Esophagus squamous epithelium (tissue), 5 donors: ENCODE data around the gene ADAP1. TPM values are rescaled to one million over a fixed set of nuclear protein-coding genes. Genes with fewer than 3 reads are reported as not detected.
"Not testable (repeated sequence)": the region's sequence is repeated elsewhere in the genome, so short reads cannot be mapped to it uniquely, and the experiment has no call there.

Source experiments
- DNase-seq: peaks from one replicate; lab custom pipeline; 2025; lab: John Stamatoyannopoulos, UW
- H3K27ac ChIP-seq, 4 donors: fragments of 200-600 bp; sonication (generic); one replicate each; pipeline ENCODE4 v1.5.1; 2016 to 2019; ENCODE audit warnings: mild to moderate bottlenecking in 1 of 4
- H3K27me3 ChIP-seq, 4 donors: fragments of 200-600 bp; sonication (generic); 1 replicate in 3 of 4; 2 replicates in 1 of 4; pipeline versions ENCODE4 v1.5.1 to v1.6.0; 2017 to 2021; ENCODE audit warnings: antibody characterized with exemption in 1 of 4
- H3K36me3 ChIP-seq, 3 donors: fragments of 200-600 bp; sonication (generic); one replicate each; pipeline ENCODE4 v1.5.1; 2016 to 2019
- H3K4me1 ChIP-seq, 3 donors: fragments of 200-600 bp; sonication (generic); one replicate each; pipeline ENCODE4 v1.5.1; 2017 to 2019
- H3K4me3 ChIP-seq, 4 donors: fragments of 200-600 bp; sonication (generic); 1 replicate in 3 of 4; 2 replicates in 1 of 4; pipeline ENCODE4 v1.5.1; 2016 to 2019; ENCODE audit warnings: mild to moderate bottlenecking in 2 of 4, moderate library complexity in 1 of 4
- H3K9me3 ChIP-seq, 3 donors: fragments of 200-600 bp; sonication (generic); one replicate each; pipeline ENCODE4 v1.5.1; 2016 to 2019
- POLR2A ChIP-seq, 4 donors: fragments of 450-650 bp; IDR thresholded peaks; one replicate each; pipeline ENCODE4 v1.6.1; 2017; ENCODE audit warnings: antibody characterized with exemption in 4 of 4, mild to moderate bottlenecking in 4 of 4, moderate library complexity in 3 of 4
- WGBS, 2 donors: methylation state at CpG; one replicate each; pipeline ENCODE4 v1.1.5; 2018; 5-methylcytosine and 5-hydroxymethylcytosine counted together
- intact Hi-C: fragments of 100-400 bp; cut with DNase I; formaldehyde crosslinking; loops from one replicate; pipeline ENCODE4 v1.15.0; 2022
- total RNA-seq, 4 donors: library from RNA; depleted of rRNA; stranded (reverse); fragments of >200 nt; gene quantifications; one replicate each; pipeline ENCODE4 v1.1.0, GENCODE V29; 2016
- TF ChIP-seq, protein P1 (sequence below), 6 experiments: fragments of 450-650 bp in 4 of 6; fragments of 200-600 bp in 2 of 6; sonication (generic) in 2 of 6; IDR thresholded peaks; one replicate each; pipeline ENCODE4 v1.5.1; 2016 to 2019; ENCODE audit warnings: antibody characterized with exemption in 6 of 6, mild to moderate bottlenecking in 4 of 6, moderate library complexity in 4 of 6
- donor health status: DM: yes; HTN: yes; CAD: no.

Gene ADAP1
- total RNA-seq = 10 to 100 TPM in 2 of 4 donors, 1 to 10 TPM in 2; 6.0 to 13.7 (median 9.9) TPM

DNA sequence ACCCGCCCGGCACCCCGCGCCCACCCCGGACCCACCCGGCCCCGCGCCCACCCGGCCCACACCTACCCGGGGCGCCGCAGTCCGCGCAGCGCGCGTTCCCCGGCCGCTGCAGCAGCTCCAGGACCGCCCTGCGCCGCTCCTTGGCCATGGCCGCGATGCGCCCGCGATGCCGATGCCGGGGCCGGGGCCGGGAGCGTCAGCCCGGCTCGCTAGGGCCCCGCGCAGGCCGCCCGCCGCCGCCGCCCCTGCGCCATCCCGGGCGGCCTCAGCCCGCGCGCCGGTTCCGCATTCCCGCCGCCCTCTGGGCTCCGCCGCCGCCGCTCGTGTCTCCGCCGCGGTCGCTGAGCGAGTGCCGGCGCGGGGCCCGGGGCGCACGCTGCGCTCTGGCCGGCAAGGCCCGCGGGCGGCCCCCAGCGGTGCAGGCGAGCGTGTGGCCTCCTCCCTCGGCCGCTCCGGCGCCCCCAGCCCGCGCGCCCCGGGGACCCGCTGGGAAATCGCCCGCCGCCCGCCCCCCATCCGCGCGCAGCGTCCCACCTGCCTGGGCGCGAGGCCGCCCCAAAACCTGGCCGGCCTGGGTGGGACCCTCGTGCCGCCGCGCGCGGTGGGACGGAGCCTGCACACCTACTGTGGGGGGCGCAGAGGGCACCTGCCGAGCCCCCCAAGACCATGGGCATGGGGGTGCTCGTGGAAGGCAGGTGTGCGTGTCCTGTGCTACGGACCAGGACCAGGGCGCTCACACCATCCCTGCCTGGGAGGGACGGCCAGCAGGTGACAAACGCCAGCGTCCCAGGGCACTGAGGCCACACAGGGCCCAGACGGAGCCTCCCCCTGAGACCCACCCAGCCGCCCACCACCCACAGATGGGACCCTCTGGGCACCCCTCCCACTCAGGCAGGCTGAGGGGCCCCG is at the start of gene ADAP1:
Gene ADAP1, minus strand, starts transcription at position 351 of the 909 bp plus-strand sequence. Its CDS starts 203 bp downstream, at position 148.
- peak within 1 kb of the TSS; percentile 54 to 68 (median 60) for H3K4me3 ChIP-seq
- peaks cover 0 to 73% (median 0%) of the 10 kb centered on the region in 4 donors for H3K27me3 ChIP-seq
- DNase-seq = no peak
- H3K9me3 ChIP-seq = no peaks in the 10 kb centered on the region
- peaks cover 12 to 33% (median 19%) of the 10 kb centered on the region in 3 donors for H3K4me1 ChIP-seq
- intact Hi-C loops = no loop called here
- 0 to 59% methylated on average over 4 to 6 of the region's 115 CpGs for WGBS, 2 donors
- no peaks in the 10 kb centered on the region for H3K36me3 ChIP-seq
- peak within 1 kb of the TSS; percentile 49 to 86 (median 72) for H3K27ac ChIP-seq
- TF ChIP-seq, protein P1, sequence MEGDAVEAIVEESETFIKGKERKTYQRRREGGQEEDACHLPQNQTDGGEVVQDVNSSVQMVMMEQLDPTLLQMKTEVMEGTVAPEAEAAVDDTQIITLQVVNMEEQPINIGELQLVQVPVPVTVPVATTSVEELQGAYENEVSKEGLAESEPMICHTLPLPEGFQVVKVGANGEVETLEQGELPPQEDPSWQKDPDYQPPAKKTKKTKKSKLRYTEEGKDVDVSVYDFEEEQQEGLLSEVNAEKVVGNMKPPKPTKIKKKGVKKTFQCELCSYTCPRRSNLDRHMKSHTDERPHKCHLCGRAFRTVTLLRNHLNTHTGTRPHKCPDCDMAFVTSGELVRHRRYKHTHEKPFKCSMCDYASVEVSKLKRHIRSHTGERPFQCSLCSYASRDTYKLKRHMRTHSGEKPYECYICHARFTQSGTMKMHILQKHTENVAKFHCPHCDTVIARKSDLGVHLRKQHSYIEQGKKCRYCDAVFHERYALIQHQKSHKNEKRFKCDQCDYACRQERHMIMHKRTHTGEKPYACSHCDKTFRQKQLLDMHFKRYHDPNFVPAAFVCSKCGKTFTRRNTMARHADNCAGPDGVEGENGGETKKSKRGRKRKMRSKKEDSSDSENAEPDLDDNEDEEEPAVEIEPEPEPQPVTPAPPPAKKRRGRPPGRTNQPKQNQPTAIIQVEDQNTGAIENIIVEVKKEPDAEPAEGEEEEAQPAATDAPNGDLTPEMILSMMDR (IDR thresholded peaks at IDR 0.05) = peak in 3 of 6 experiments; percentile 6 to 39 (median 26)
- no peak for TF ChIP-seq POLR2A (IDR thresholded peaks at IDR 0.05)

GRCh38 chr7:1002445-1002844 is 48.0 kb upstream of the ADAP1 start:
- H3K4me1 ChIP-seq, H3K4me3 ChIP-seq, H3K27me3 ChIP-seq, H3K9me3 ChIP-seq, H3K27ac ChIP-seq, intact Hi-C loops, DNase-seq: not testable (repeated sequence)
- WGBS, 2 donors = no CpG with 5 or more reads among the region's 7 CpGs
- peaks cover 0 to 52% (median 10%) of the 10 kb centered on the region in 3 donors for H3K36me3 ChIP-seq

- H3K4me1 ChIP-seq, DNase-seq, H3K9me3 ChIP-seq, intact Hi-C loops, H3K27me3 ChIP-seq, H3K27ac ChIP-seq, H3K4me3 ChIP-seq: not testable (repeated sequence)
- WGBS, 2 donors = no CpG with 5 or more reads among the region's 4 CpGs
- H3K36me3 ChIP-seq = peaks cover 0 to 52% (median 13%) of the 10 kb centered on the region in 3 donors
These were observed 47.5 kb upstream of the ADAP1 start for GRCh38 chr7:1002026-1002425.

DNA sequence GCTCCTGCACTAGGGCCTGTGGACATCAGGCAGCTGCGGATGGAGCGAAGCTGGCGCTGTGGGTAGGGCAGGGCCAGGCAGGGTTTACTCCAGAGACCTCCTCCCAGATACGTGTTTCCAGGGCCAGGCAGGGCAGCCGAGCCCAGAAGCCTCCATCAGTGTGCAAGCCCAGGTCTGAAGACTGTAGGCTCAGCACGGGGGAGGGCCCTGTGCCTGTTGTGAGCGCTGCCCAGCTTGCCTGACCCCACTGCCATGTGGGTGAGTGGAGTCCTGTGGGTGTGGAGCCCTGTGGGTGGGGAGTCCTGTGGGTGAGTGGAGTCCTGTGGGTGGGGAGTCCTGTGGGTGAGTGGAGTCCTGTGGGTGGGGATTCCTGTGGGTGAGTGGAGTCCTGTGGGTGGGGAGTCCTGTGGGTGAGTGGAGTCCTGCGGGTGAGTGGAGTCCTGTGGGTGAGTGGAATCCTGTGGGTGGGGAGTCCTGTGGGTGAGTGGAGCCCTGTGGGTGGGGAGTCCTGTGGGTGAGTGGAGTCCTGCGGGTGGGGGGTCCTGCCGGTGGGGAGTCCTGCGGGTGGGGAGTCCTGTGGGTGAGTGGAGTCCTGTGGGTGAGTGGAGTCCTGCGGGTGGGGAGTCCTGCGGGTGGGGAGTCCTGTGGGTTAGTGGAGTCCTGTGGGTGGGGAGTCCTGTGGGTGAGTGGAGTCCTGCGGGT is 46.7 kb upstream of the ADAP1 start:
- DNase-seq, H3K27me3 ChIP-seq, H3K27ac ChIP-seq, intact Hi-C loops, H3K4me1 ChIP-seq, H3K9me3 ChIP-seq, H3K4me3 ChIP-seq: not testable (repeated sequence)
- H3K36me3 ChIP-seq = peaks cover 0 to 53% (median 13%) of the 10 kb centered on the region in 3 donors
- no CpG with 5 or more reads among the region's 14 CpGs for WGBS, 2 donors

DNA sequence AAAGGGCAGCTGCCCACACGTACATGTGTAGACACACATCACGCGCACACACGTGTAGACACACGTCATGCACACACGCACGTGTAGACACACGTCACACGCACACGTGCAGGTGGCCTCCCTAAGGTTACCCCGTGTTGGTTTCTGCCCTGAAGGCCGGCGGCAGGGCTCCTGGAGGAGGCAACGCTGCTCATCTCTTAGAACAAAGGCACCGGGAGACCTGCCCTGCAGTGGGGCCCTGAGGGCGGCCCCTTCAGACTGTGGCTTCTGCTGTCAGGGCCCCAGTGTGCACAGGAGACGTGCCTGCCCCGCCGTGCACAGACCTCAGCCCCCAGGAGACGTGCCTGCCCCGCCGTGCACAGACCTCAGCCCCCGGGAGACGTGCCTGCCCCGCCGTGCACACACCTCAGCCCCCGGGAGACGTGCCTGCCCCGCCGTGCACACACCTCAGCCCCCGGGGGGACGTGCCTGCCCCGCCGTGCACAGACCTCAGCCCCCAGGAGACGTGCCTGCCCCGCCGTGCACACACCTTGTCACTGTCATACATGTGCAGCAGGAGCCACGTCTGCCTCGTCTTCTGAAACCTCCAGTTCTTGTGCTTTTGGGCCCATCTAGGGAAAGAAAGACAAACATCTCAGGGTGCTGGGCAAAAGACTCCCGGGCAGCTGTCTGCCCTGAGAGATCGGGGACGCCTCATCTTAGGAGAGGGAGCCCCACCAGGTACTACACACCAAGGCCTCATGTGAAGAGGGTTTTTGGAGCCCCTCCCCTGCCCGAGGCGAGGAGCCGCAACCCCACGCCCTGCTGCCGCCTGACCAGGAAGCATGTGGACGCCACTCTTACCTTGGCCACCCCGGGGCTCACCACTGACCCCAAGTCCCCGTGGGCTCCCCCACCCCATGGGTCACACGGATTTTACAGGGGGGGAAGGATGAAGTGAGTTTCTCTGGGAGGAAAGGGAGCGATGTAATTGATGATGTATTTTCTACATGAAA is 45.8 kb upstream of the ADAP1 start:
- Histone ChIP-seq H3K9me3 (no peaks in the 10 kb centered on the region), H3K27ac (no peak overlapping the region), H3K36me3 (peaks cover 0 to 59% (median 13%) of the 10 kb centered on the region in 3 donors), H3K27me3 (no peaks in the 10 kb centered on the region), H3K4me3 (no peak overlapping the region), H3K4me1 (peaks cover 0 to 4% (median 0%) of the 10 kb centered on the region in 3 donors)
- TF ChIP-seq, protein P1 (IDR thresholded peaks at IDR 0.05) = no peak
- TF ChIP-seq POLR2A (IDR thresholded peaks at IDR 0.05) = no peak
- 60 to 80% methylated on average over 1 of the region's 52 CpGs for WGBS, 2 donors
- DNase-seq = no peak
- intact Hi-C loops = loop anchor here (10.0 kb wide), 1 partner anchor 175 kb away; no protein-coding TSS in a partner anchor
